ENCODE results near the gene RPP14. TPM values are rescaled to one million over a fixed set of nuclear protein-coding genes. Genes with fewer than 3 reads are reported as not detected.
"Not testable (repeated sequence)": the region's sequence is repeated elsewhere in the genome, so short reads cannot be mapped to it uniquely, and the experiment has no call there.

Gene RPP14
- total and polyA plus RNA-seq, 10 of the 15 experiments (the other 5 are each of a cell fraction or from before 2014, with no cell fraction given) = 9.1 to 21.2 (median 12.7) TPM

DNA sequence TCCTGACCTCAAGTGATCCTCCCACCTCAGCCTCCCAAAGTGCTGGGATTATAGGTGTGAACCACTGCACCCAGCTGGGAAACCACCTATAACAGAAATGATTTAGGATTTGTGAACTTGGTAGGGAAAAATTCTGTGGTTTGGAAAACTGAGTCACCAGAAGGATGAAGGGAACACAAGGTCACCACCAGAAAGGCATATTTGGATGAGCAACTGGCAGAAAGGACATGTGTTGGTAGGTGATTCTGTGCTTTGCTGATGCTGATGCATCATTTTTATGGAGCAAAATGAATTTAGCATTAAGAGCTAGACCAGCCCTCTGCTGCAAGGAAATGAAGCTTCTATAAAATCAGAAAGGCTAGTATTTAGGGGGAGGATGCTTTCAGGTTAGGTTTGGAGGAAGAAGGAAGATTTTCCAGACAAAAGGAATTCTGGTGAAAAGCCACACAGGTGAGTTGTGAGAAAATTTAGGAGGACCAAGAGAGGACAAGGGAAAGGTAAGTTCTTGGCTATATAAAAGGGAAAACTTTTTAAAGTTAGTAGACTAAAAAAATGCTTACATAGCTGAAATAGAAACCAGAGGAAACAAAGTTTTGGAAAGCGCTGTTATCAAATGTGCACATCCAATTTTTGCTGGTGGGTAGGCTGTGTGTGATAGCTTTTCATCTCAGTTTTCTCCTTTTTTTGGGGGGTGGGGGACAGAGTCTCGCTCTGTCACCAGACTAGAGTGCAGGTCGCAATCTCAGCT, 30.3 kb downstream of the RPP14 start (continued):
- TF ChIP-seq, protein P1, sequence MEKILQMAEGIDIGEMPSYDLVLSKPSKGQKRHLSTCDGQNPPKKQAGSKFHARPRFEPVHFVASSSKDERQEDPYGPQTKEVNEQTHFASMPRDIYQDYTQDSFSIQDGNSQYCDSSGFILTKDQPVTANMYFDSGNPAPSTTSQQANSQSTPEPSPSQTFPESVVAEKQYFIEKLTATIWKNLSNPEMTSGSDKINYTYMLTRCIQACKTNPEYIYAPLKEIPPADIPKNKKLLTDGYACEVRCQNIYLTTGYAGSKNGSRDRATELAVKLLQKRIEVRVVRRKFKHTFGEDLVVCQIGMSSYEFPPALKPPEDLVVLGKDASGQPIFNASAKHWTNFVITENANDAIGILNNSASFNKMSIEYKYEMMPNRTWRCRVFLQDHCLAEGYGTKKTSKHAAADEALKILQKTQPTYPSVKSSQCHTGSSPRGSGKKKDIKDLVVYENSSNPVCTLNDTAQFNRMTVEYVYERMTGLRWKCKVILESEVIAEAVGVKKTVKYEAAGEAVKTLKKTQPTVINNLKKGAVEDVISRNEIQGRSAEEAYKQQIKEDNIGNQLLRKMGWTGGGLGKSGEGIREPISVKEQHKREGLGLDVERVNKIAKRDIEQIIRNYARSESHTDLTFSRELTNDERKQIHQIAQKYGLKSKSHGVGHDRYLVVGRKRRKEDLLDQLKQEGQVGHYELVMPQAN (conservative IDR thresholded peaks at IDR 0.05) = no peak

DNA sequence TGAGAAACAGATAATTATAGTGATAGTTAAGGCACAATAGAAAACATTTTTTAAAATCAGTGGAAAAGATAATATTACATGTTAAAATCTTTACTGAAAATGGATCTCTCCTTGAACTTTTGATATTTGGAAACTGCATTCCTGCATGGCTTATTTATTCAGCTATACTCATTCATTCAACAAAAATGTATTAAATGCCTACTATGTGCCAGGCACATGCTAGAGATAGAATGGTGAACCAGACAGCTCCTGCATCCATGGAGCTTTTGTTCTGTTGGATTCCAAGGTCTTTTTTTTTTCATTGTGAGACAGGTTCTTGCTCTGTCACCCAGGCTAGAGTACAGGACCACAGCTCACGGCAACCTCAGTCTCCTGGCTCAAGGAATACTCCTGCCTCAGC, 31.1 kb downstream of the RPP14 start:
- no peak for TF ChIP-seq GABPA (IDR thresholded peaks at IDR 0.05; ENCODE audit: low read depth)
- no TSS peak for BruUV-seq (replicated peaks)

DNA sequence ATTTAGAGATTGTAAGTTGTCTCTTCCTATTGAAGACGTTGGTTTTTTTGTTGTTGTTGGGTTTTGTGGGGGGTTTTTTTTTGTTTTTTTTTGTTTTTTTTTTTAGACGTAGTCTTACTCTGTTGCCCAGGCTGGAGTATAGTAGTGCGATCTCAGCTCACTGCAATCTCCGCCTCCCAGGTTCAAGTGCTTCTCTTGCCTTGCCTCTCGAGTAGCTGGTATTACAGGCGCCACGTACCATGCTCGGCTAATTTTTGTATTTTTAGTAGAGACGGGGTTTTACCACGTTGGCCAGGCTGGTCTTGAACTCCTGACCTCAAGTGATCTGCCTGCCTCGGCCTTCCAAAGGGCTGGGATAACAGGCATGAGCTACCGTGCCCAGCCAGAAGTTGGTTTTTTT, 33.1 kb downstream of the RPP14 start:
- WGBS (ENCODE audit: insufficient coverage, insufficient replicate concordance, low lambda C conversion rate, missing lambda C conversion rate) = 22% methylated on average over 12 of the region's 12 CpGs
- FAIRE-seq; H3K79me2 ChIP-seq (ENCODE audit: control insufficient read depth, insufficient read depth, low read length); H3K9me3 ChIP-seq (replicated peaks; ENCODE audit: control insufficient read depth, insufficient read depth, low read length); H3K4me3 ChIP-seq; H4K20me1 ChIP-seq (ENCODE audit: control insufficient read depth, insufficient read depth); H3K4me2 ChIP-seq (ENCODE audit: control insufficient read depth, insufficient read depth); intact Hi-C loops (cut with micrococcal nuclease; ENCODE audit: unreplicated experiment); ATAC-seq; H3K36me3 ChIP-seq (ENCODE audit: control insufficient read depth in 2 of 2, insufficient read depth in 2 of 2, low read length in 1 of 2); H3K9ac ChIP-seq (ENCODE audit: control insufficient read depth, insufficient read depth, low read length); H3K27ac ChIP-seq (ENCODE audit: control insufficient read depth, insufficient read depth); DNase-seq (ENCODE audit: low read depth, low spot score); H2AFZ ChIP-seq (ENCODE audit: control insufficient read depth, low read depth, low read length); H3K27me3 ChIP-seq (replicated peaks in 1 of 2; ENCODE audit: control insufficient read depth in 2 of 2, insufficient read depth in 2 of 2, low read length in 1 of 2); BruUV-seq (replicated peaks); in situ Hi-C loops (cut with MboI): not testable (repeated sequence)
- SMC1A ChIA-PET (ENCODE audit: uncharacterized antibody, unreplicated experiment) = interaction anchor here (1.2 to 13.1 kb wide), 5 partner anchors 11 to 95 kb away, joined by 4 to 324 read pairs (median 10); partner anchors contain the start of gene PDHB
- RAD21 ChIA-PET (ENCODE audit: unreplicated experiment) = interaction anchor here (0.7 to 7.5 kb wide), 3 partner anchors 9 to 17 kb away, joined by 3 to 149 read pairs (median 3); no protein-coding TSS in a partner anchor
- POLR2A ChIA-PET = interaction anchor here (0.6 to 12.4 kb wide), 4 partner anchors 13 to 292 kb away, joined by 3 to 221 read pairs (median 4); partner anchors contain the start of gene KCTD6
- H3K4me1 ChIP-seq (ENCODE audit: control insufficient read depth, insufficient read depth, low read length) = peaks cover 10% of the 10 kb centered on the region; the same call in 1 of the 2 replicates
- CTCF ChIA-PET = interaction anchor here (1.2 to 8.9 kb wide), 3 partner anchors 13 to 151 kb away, joined by 4 to 204 read pairs (median 7); partner anchors contain the start of genes HTD2 and RPP14

More for the DNA sequence above, 31.1 kb downstream of the RPP14 start:
- Histone ChIP-seq H4K20me1 (ENCODE audit: control insufficient read depth, insufficient read depth) (no peaks in the 10 kb centered on the region), H2AFZ (ENCODE audit: control insufficient read depth, low read depth, low read length) (no peak overlapping the region), H3K4me1 (ENCODE audit: control insufficient read depth, insufficient read depth, low read length) (peaks cover 10% of the 10 kb centered on the region; the same call in 1 of the 2 replicates), H3K36me3 (ENCODE audit: control insufficient read depth in 2 of 2, insufficient read depth in 2 of 2, low read length in 1 of 2) (no peaks in the 10 kb centered on the region), H3K4me3 (no peak overlapping the region), H3K27ac (ENCODE audit: control insufficient read depth, insufficient read depth) (no peak overlapping the region), H3K4me2 (ENCODE audit: control insufficient read depth, insufficient read depth) (no peak overlapping the region), H3K27me3 (replicated peaks in 1 of 2; ENCODE audit: control insufficient read depth in 2 of 2, insufficient read depth in 2 of 2, low read length in 1 of 2) (no peaks in the 10 kb centered on the region), H3K9ac (ENCODE audit: control insufficient read depth, insufficient read depth, low read length) (no peak overlapping the region), H3K79me2 (ENCODE audit: control insufficient read depth, insufficient read depth, low read length) (peaks cover 10% of the 10 kb centered on the region), H3K9me3 (replicated peaks; ENCODE audit: control insufficient read depth, insufficient read depth, low read length) (no peaks in the 10 kb centered on the region; the same call in 2 of the 3 replicates)
- in situ Hi-C loops (cut with MboI) = no loop called here
- ChIA-PET CTCF (interaction anchor here (0.6 to 8.9 kb wide), 10 partner anchors 12 to 194 kb away, joined by 3 to 204 read pairs (median 4); partner anchors contain the start of genes HTD2 and RPP14), POLR2A (interaction anchor here (1.0 to 12.4 kb wide), 4 partner anchors 12 to 136 kb away, joined by 3 to 221 read pairs (median 6); no protein-coding TSS in a partner anchor), RAD21 (ENCODE audit: unreplicated experiment) (interaction anchor here (1.4 to 7.5 kb wide), 6 partner anchors 11 to 93 kb away, joined by 3 to 149 read pairs (median 21); no protein-coding TSS in a partner anchor), SMC1A (ENCODE audit: uncharacterized antibody, unreplicated experiment) (interaction anchor here (0.9 to 13.1 kb wide), 8 partner anchors 12 to 274 kb away, joined by 3 to 324 read pairs (median 16); partner anchors contain the start of genes HTD2 and RPP14)
- no peak for ATAC-seq
- no peak for DNase-seq (ENCODE audit: low read depth, low spot score)
- 100% methylated on average over 1 of the region's 1 CpG for WGBS (ENCODE audit: insufficient coverage, insufficient replicate concordance, low lambda C conversion rate, missing lambda C conversion rate)
- intact Hi-C loops (cut with micrococcal nuclease; ENCODE audit: unreplicated experiment) = no loop called here
- FAIRE-seq = no peak

Data from GM12878 (cell line).